HEK293 (cell line): ENCODE data around the gene DCTN3.
A peak's percentile ranks its signal among the peaks of the same experiment; 100 is the strongest.

Experiments used
- ATF2 ChIP-seq: fragments of 450-650 bp; formaldehyde crosslinking; IDR thresholded peaks from 2 replicates; pipeline ENCODE4 v1.5.1; 2016; ENCODE audit warnings: missing biosample characterization, missing genetic modification characterization, low read depth
- GFI1B ChIP-seq: fragments of 450-650 bp; formaldehyde crosslinking; IDR thresholded peaks from 2 replicates; pipeline ENCODE4 v1.5.1; 2016; ENCODE audit warnings: missing biosample characterization, missing genetic modification characterization
- GLIS2 ChIP-seq: fragments of 450-650 bp; formaldehyde crosslinking; IDR thresholded peaks from 2 replicates; pipeline ENCODE4 v1.5.1; 2016; ENCODE audit warnings: missing biosample characterization, missing genetic modification characterization
- HOXA7 ChIP-seq: sonication (generic); formaldehyde crosslinking; IDR thresholded peaks from 2 replicates; pipeline ENCODE4 v1.8.1; 2022; ENCODE audit warnings: missing genetic modification reagents, borderline replicate concordance
- PRDM2 ChIP-seq: fragments of 450-650 bp; formaldehyde crosslinking; IDR thresholded peaks from 2 replicates; pipeline ENCODE4 v1.5.1; 2016; ENCODE audit warnings: missing biosample characterization, missing genetic modification characterization, borderline replicate concordance
- REPIN1 ChIP-seq: fragments of 450-650 bp; formaldehyde crosslinking; IDR thresholded peaks from 2 replicates; pipeline ENCODE4 v1.5.1; 2017; ENCODE audit warnings: missing biosample characterization, missing genetic modification characterization, low read depth
- SALL2 ChIP-seq: fragments of 450-650 bp; formaldehyde crosslinking; IDR thresholded peaks from 2 replicates; pipeline ENCODE4 v1.5.0; 2017; ENCODE audit warnings: missing biosample characterization, mild to moderate bottlenecking, missing genetic modification characterization, borderline replicate concordance
- SCRT1 ChIP-seq: fragments of 450-650 bp; formaldehyde crosslinking; IDR thresholded peaks from 2 replicates; pipeline ENCODE4 v1.5.1; 2016; ENCODE audit warnings: missing biosample characterization, missing genetic modification characterization, borderline replicate concordance
- SP3 ChIP-seq: fragments of 450-650 bp; formaldehyde crosslinking; IDR thresholded peaks from 2 replicates; pipeline ENCODE4 v1.5.1; 2016; ENCODE audit warnings: missing biosample characterization, missing genetic modification characterization
- ZBTB10 ChIP-seq: fragments of 450-650 bp; formaldehyde crosslinking; IDR thresholded peaks from 2 replicates; pipeline ENCODE4 v1.5.1; 2016; ENCODE audit warnings: missing biosample characterization, missing genetic modification characterization
- ZBTB44 ChIP-seq: fragments of 450-650 bp; IDR thresholded peaks from 2 replicates; pipeline ENCODE4 v1.5.1; 2018; ENCODE audit warnings: missing biosample characterization, mild to moderate bottlenecking, missing genetic modification characterization
- ZBTB49 ChIP-seq: fragments of 450-650 bp; formaldehyde crosslinking; IDR thresholded peaks from 2 replicates; pipeline ENCODE4 v1.5.1; 2016; ENCODE audit warnings: missing biosample characterization, missing genetic modification characterization, low read depth
- ZIC2 ChIP-seq: fragments of 450-650 bp; formaldehyde crosslinking; IDR thresholded peaks from 2 replicates; pipeline ENCODE4 v1.5.1; 2016; ENCODE audit warnings: missing biosample characterization, missing genetic modification characterization
- ZNF169 ChIP-seq: fragments of 450-650 bp; formaldehyde crosslinking; IDR thresholded peaks from 2 replicates; pipeline ENCODE4 v1.5.1; 2016; ENCODE audit warnings: missing biosample characterization, missing genetic modification characterization
- ZNF354C ChIP-seq: fragments of 450-650 bp; formaldehyde crosslinking; IDR thresholded peaks from 2 replicates; pipeline ENCODE4 v1.5.1; 2016; ENCODE audit warnings: missing biosample characterization, missing genetic modification characterization, low read depth, borderline replicate concordance
- ZNF404 ChIP-seq: fragments of 450-650 bp; formaldehyde crosslinking; IDR thresholded peaks from 2 replicates; pipeline ENCODE4 v1.5.1; 2017; ENCODE audit warnings: missing biosample characterization, missing genetic modification characterization
- ZNF544 ChIP-seq: fragments of 450-650 bp; formaldehyde crosslinking; IDR thresholded peaks from 2 replicates; pipeline ENCODE4 v1.5.0; 2017; ENCODE audit warnings: missing biosample characterization, missing genetic modification characterization
- ZNF549 ChIP-seq: fragments of 450-650 bp; IDR thresholded peaks from 2 replicates; pipeline ENCODE4 v1.5.1; 2018; ENCODE audit warnings: missing biosample characterization, missing genetic modification characterization, mild to moderate bottlenecking, inconsistent platforms, moderate library complexity
- ZNF707 ChIP-seq: fragments of 450-650 bp; formaldehyde crosslinking; IDR thresholded peaks from 2 replicates; pipeline ENCODE4 v1.5.1; 2016; ENCODE audit warnings: missing biosample characterization, missing genetic modification characterization
- ZNF768 ChIP-seq: fragments of 450-650 bp; formaldehyde crosslinking; IDR thresholded peaks from 2 replicates; pipeline ENCODE4 v1.5.1; 2018; ENCODE audit warnings: missing biosample characterization, mild to moderate bottlenecking, missing genetic modification characterization
- ZNF776 ChIP-seq: fragments of 450-650 bp; formaldehyde crosslinking; IDR thresholded peaks from 2 replicates; pipeline ENCODE4 v1.5.0; 2017; ENCODE audit warnings: missing biosample characterization, missing genetic modification characterization, borderline replicate concordance
- ZNF785 ChIP-seq: fragments of 450-650 bp; formaldehyde crosslinking; IDR thresholded peaks from 2 replicates; pipeline ENCODE4 v1.5.1; 2016; ENCODE audit warnings: missing biosample characterization, missing genetic modification characterization
- ZNF837 ChIP-seq: fragments of 450-650 bp; formaldehyde crosslinking; IDR thresholded peaks from 2 replicates; pipeline ENCODE4 v1.5.1; 2016; ENCODE audit warnings: missing biosample characterization, missing genetic modification characterization
- ZNF843 ChIP-seq: fragments of 450-650 bp; formaldehyde crosslinking; IDR thresholded peaks from 2 replicates; pipeline ENCODE4 v1.5.1; 2016; ENCODE audit warnings: missing biosample characterization, missing genetic modification characterization
- ZSCAN16 ChIP-seq: fragments of 450-650 bp; formaldehyde crosslinking; IDR thresholded peaks from 2 replicates; pipeline ENCODE4 v1.5.1; 2016; ENCODE audit warnings: missing biosample characterization, missing genetic modification characterization
- ZSCAN23 ChIP-seq: fragments of 450-650 bp; formaldehyde crosslinking; IDR thresholded peaks from 2 replicates; pipeline ENCODE4 v1.5.1; 2016; ENCODE audit warnings: missing biosample characterization, missing genetic modification characterization

The DCTN3 gene

GRCh38 chr9:34637356-34638137 lies 17.3 kb upstream of the DCTN3 start, which contains the start of gene SIGMAR1 (continued):
- TF ChIP-seq REPIN1 (peak; percentile 62; the same call in 1 of the 2 replicates), ATF2 (tag by site-specific recombination) (no peak), ZNF843 (tag by site-specific recombination) (no peak), ZBTB44 (no peak), GFI1B (tag by site-specific recombination) (no peak), ZNF707 (tag by site-specific recombination) (no peak), ZSCAN23 (tag by site-specific recombination) (no peak), ZBTB49 (no peak), ZNF785 (tag by site-specific recombination) (0 out of 2 replicates have a peak, but pooled peaks have one; percentile 21), SALL2 (tag by site-specific recombination) (no peak), GLIS2 (tag by site-specific recombination) (peak; percentile 56; the same call in 1 of the 2 replicates), ZNF354C (tag by site-specific recombination) (no peak), SP3 (peak; percentile 90), ZNF544 (no peak), ZNF549 (tag by site-specific recombination) (no peak), ZNF768 (tag by site-specific recombination) (no peak), ZNF169 (tag by site-specific recombination) (no peak), SCRT1 (tag by site-specific recombination) (no peak), PRDM2 (tag by site-specific recombination) (peak; percentile 78; the same call in 1 of the 2 replicates), ZSCAN16 (tag by site-specific recombination) (no peak), ZBTB10 (tag by site-specific recombination) (no peak), ZNF404 (tag by site-specific recombination) (no peak), ZNF776 (tag by site-specific recombination) (no peak), ZNF837 (no peak), ZIC2 (tag by site-specific recombination) (peak; percentile 53; the same call in 1 of the 2 replicates), HOXA7 (CRISPR knock-in tag) (no peak)
